Endothelial cell of umbilical vein (primary cell): ENCODE measurements around the gene PUS7L. TPM values are rescaled to one million over a fixed set of nuclear protein-coding genes. Genes with fewer than 3 reads are reported as not detected.

Source experiments
- BruUV-seq: library from RNA; stranded (reverse); fragments of 400-500 nt; replicated peaks from 2 replicates; lab custom pipeline; 2021; lab: Mats Ljungman, UMichigan
- CTCF ChIA-PET: fragments of 300-600, 350-600 bp; sonication (Branson Sonifier 250); formaldehyde crosslinking; loops from one replicate; lab custom pipeline; 2021; ENCODE audit warnings: antibody characterized with exemption, inconsistent platforms; lab: Charles Lee
- POLR2A ChIA-PET: fragments of 300-600, 350-600 bp; sonication (Branson Sonifier 250); formaldehyde crosslinking; loops from one replicate; lab custom pipeline; 2021; ENCODE audit warnings: antibody characterized with exemption, inconsistent platforms; lab: Charles Lee
- DNase-seq: peaks from one replicate; pipeline ENCODE4 v3.0.0-alpha.2; 2011; ENCODE audit warnings: low read depth, low spot score
- FAIRE-seq: peaks from 2 replicates; lab custom pipeline; 2011; peaks lifted over from hg19 to GRCh38; lab: Jason Lieb, UNC
- H2AFZ ChIP-seq: 2 replicates; pipeline ENCODE4 v1.6.0; 2012; ENCODE audit warnings: low read depth, low read length, control low read depth, inconsistent platforms
- H3K27ac ChIP-seq: 2 replicates; pipeline ENCODE4 v1.5.1; 2011; ENCODE audit warnings: low read depth, mild to moderate bottlenecking, control low read depth, low read length, moderate library complexity; ENCODE audit not compliant: insufficient read depth
- H3K27me3 ChIP-seq, 2 experiments: 2 replicates each; pipeline versions ENCODE4 v1.6.0 to v1.6.1; 2011; ENCODE audit warnings: low read length in 2 of 2, mixed read lengths in 1 of 2; ENCODE audit not compliant: control insufficient read depth in 2 of 2, insufficient read depth in 2 of 2
- H3K36me3 ChIP-seq, 2 experiments: 2 replicates in 1 of 2; 3 replicates in 1 of 2; pipeline ENCODE4 v1.5.1; 2011; ENCODE audit warnings: low read length in 2 of 2, mild to moderate bottlenecking in 1 of 2, moderate library complexity in 1 of 2; ENCODE audit not compliant: control insufficient read depth in 2 of 2, insufficient read depth in 2 of 2; ENCODE audit errors: extremely low read depth in 1 of 2
- H3K4me1 ChIP-seq: 3 replicates; pipeline ENCODE4 v1.5.1; 2011; ENCODE audit warnings: mild to moderate bottlenecking, low read length; ENCODE audit not compliant: control insufficient read depth, insufficient read depth; ENCODE audit errors: extremely low read depth
- H3K4me2 ChIP-seq: 2 replicates; pipeline ENCODE4 v1.6.1; 2011; ENCODE audit warnings: low read length, control low read depth, mixed read lengths; ENCODE audit not compliant: insufficient read depth
- H3K4me3 ChIP-seq, 3 experiments: fragments of 200-600 bp in 1 of 3; sonication (generic), shearing (Covaris generic) in 1 of 3; replicated peaks in 1 of 3; 2 replicates each; pipeline ENCODE4 v1.5.1; 2011 to 2016; ENCODE audit warnings: control low read depth in 3 of 3, low read length in 3 of 3, mild to moderate bottlenecking in 2 of 3, inconsistent platforms in 1 of 3, low read depth in 1 of 3, moderate library complexity in 1 of 3; ENCODE audit not compliant: insufficient read depth in 1 of 3
- H3K79me2 ChIP-seq: 2 replicates; pipeline ENCODE4 v1.6.0; 2012; ENCODE audit warnings: low read length, inconsistent platforms; ENCODE audit not compliant: control insufficient read depth, insufficient read depth
- H3K9ac ChIP-seq: replicated peaks from 2 replicates; pipeline ENCODE3; 2011; ENCODE audit warnings: low read length, control low read depth; ENCODE audit not compliant: insufficient read depth; ENCODE audit errors: extremely low read depth
- H3K9me1 ChIP-seq: replicated peaks from 3 replicates; pipeline ENCODE4 v1.6.0; 2011; ENCODE audit warnings: mild to moderate bottlenecking, low read length; ENCODE audit not compliant: control insufficient read depth, insufficient read depth; ENCODE audit errors: extremely low read depth
- H3K9me3 ChIP-seq: replicated peaks from 2 replicates; pipeline ENCODE4 v1.5.1; 2012; ENCODE audit warnings: low read length, inconsistent platforms; ENCODE audit not compliant: control insufficient read depth, insufficient read depth
- H4K20me1 ChIP-seq: replicated peaks from 2 replicates; pipeline ENCODE3; 2011; ENCODE audit warnings: mild to moderate bottlenecking, low read length; ENCODE audit not compliant: control insufficient read depth, insufficient read depth; ENCODE audit errors: extremely low read depth
- CTCF ChIP-seq, 2 donors: IDR thresholded peaks; 1 replicate in 1 of 2; 2 replicates in 1 of 2; pipeline ENCODE4 v1.5.1; 2011; ENCODE audit warnings: low read length in 2 of 2, mild to moderate bottlenecking in 2 of 2, moderate library complexity in 2 of 2, control low read depth in 1 of 2, inconsistent platforms in 1 of 2, low read depth in 1 of 2; ENCODE audit not compliant: insufficient read depth in 1 of 2; ENCODE audit errors: extremely low read depth in 1 of 2
- FOS ChIP-seq: IDR thresholded peaks from 2 replicates; pipeline ENCODE4 v1.6.1; 2011; ENCODE audit warnings: mild to moderate bottlenecking, low read length, moderate library complexity, borderline replicate concordance; ENCODE audit not compliant: insufficient read depth
- JUN ChIP-seq: IDR thresholded peaks from 2 replicates; pipeline ENCODE4 v1.6.1; 2011; ENCODE audit warnings: borderline replicate concordance, low read depth; ENCODE audit not compliant: insufficient read length, insufficient read depth
- MAX ChIP-seq: IDR thresholded peaks from 2 replicates; pipeline ENCODE4 v1.6.1; 2011; ENCODE audit not compliant: insufficient read depth, insufficient read length
- MYC ChIP-seq: IDR thresholded peaks from one replicate; pipeline ENCODE4 v1.6.1; 2011; ENCODE audit warnings: mild to moderate bottlenecking, low read depth, low read length
- POLR2A ChIP-seq: IDR thresholded peaks from 2 replicates; pipeline ENCODE4 v1.6.1; 2012; ENCODE audit warnings: low read depth, mild to moderate bottlenecking, control low read depth, low read length
- POLR2AphosphoS5 ChIP-seq: IDR thresholded peaks from 2 replicates; pipeline ENCODE4 v1.6.1; 2012; ENCODE audit warnings: low read depth, mild to moderate bottlenecking, control low read depth, low read length, moderate library complexity; ENCODE audit not compliant: insufficient read depth
- dilution Hi-C: fragments of 300-500 bp; cut with MboI; formaldehyde crosslinking; loops from one replicate; pipeline ENCODE4 v1.15.0; 2019; ENCODE audit warnings: low sequenced_read_pairs; ENCODE audit not compliant: extremely low pct_ligation_motif_present
- intact Hi-C: fragments of 100-400 bp; cut with micrococcal nuclease; formaldehyde crosslinking; loops from one replicate; pipeline ENCODE4 v1.10.0; 2022
- polyA plus RNA-seq, 4 experiments: library from polyadenylated mRNA; depleted of rRNA in 3 of 4; stranded (reverse) in 3 of 4; unstranded in 1 of 4; fragments of >200 nt; gene quantifications; 2 replicates each; pipeline versions ENCODE4 v1.2.1 to v1.2.3, GENCODE V29; 2011 to 2012; ENCODE audit warnings: missing spikeins in 1 of 4
- total RNA-seq: library from RNA; stranded (reverse); gene quantifications from 2 replicates; pipeline ENCODE4 v1.2.3, GENCODE V29; 2021

Gene PUS7L
- total and polyA plus RNA-seq, 2 donors (not counting 3 experiments of a cell fraction or from before 2014, with no cell fraction given) = 1.8 to 13.1 TPM

GRCh38 chr12:43696154-43696553 is 62.4 kb downstream of the PUS7L start:
- CTCF ChIA-PET = interaction anchor here (0.7 to 1.5 kb wide), 2 partner anchors 10 to 20 kb away, joined by 3 to 4 read pairs; no protein-coding TSS in a partner anchor
- TF ChIP-seq CTCF (IDR thresholded peaks at IDR 0.05; ENCODE audit: extremely low read depth in 1 of 2, insufficient read depth in 1 of 2, low read depth in 1 of 2, low read length in 2 of 2) = no peak
- TF ChIP-seq POLR2A = no peak
- no peak for TF ChIP-seq MAX
- TF ChIP-seq POLR2AphosphoS5 = no peak
- TF ChIP-seq JUN = no peak
- TF ChIP-seq MYC = no peak
- DNase-seq (no peak), FAIRE-seq (no peak)
- Histone ChIP-seq H3K79me2 (no peaks in the 10 kb centered on the region), H3K9me1 (no peaks in the 10 kb centered on the region), H4K20me1 (no peaks in the 10 kb centered on the region), H3K4me3 (no peak overlapping the region), H3K4me2 (no peak overlapping the region), H2AFZ (no peak overlapping the region), H3K4me1 (peaks cover 3% of the 10 kb centered on the region), H3K27ac (no peak overlapping the region), H3K36me3 (no peaks in the 10 kb centered on the region), H3K9ac (no peak overlapping the region), H3K9me3 (no peaks in the 10 kb centered on the region), H3K27me3 (peaks cover 0 to 2% of the 10 kb centered on the region in 2 experiments)
- intact Hi-C loops = no loop called here
- dilution Hi-C loops = no loop called here
- BruUV-seq = no TSS peak
- POLR2A ChIA-PET = no interaction called here

- dilution Hi-C loops = no loop called here
- no peak overlapping the region for H3K27ac ChIP-seq
Observed at GRCh38 chr12:43694879-43695278, 63.7 kb downstream of the PUS7L start.

More at GRCh38 chr12:43694879-43695278, 63.7 kb downstream of the PUS7L start:
- Histone ChIP-seq H2AFZ (no peak overlapping the region), H3K4me1 (peaks cover 3% of the 10 kb centered on the region), H3K9ac (no peak overlapping the region), H3K79me2 (no peaks in the 10 kb centered on the region), H3K27me3 (peaks cover 0 to 2% of the 10 kb centered on the region in 2 experiments), H3K9me3 (no peaks in the 10 kb centered on the region), H3K9me1 (no peaks in the 10 kb centered on the region), H4K20me1 (no peaks in the 10 kb centered on the region), H3K36me3 (no peaks in the 10 kb centered on the region), H3K4me2 (no peak overlapping the region), H3K4me3 (no peak overlapping the region)
- intact Hi-C loops = no loop called here
- POLR2A ChIA-PET = no interaction called here
- FAIRE-seq = no peak
- CTCF ChIA-PET = interaction anchor here (1.5 kb wide), 1 partner anchor 22 kb away, joined by 4 read pairs; no protein-coding TSS in a partner anchor
- TF ChIP-seq POLR2A (no peak), POLR2AphosphoS5 (no peak), FOS (no peak), JUN (no peak), CTCF (IDR thresholded peaks at IDR 0.05; ENCODE audit: extremely low read depth in 1 of 2, insufficient read depth in 1 of 2, low read depth in 1 of 2, low read length in 2 of 2) (no peak), MAX (no peak)
- no TSS peak for BruUV-seq
- DNase-seq = no peak
